CD4-positive, CD25-positive, alpha-beta regulatory T cell (primary cell): Measurements from ENCODE around the gene SCN8A. TPM values are rescaled to one million over a fixed set of nuclear protein-coding genes. Genes with fewer than 3 reads are reported as not detected.

Source experiments
- ATAC-seq, 2 donors: fragments of 150-1000 bp; cut with Tn5 transposase; one replicate each; pipeline ENCODE4 v1.10.0; 2021; ENCODE audit warnings: low read depth in 2 of 2, moderate number of reproducible peaks in 2 of 2, moderate library complexity in 1 of 2
- DNase-seq, 3 donors: peaks; one replicate each; pipeline versions ENCODE4 v3.0.0 to v3.0.0-alpha.2; 2012 to 2022; ENCODE audit warnings: mixed read lengths in 1 of 3
- H3K27ac ChIP-seq: one replicate; pipeline ENCODE4 v1.7.0; 2013; ENCODE audit warnings: mild to moderate bottlenecking, low read length; ENCODE audit not compliant: insufficient read depth, poor library complexity, severe bottlenecking
- H3K27me3 ChIP-seq: one replicate; pipeline ENCODE4 v1.7.0; 2013; ENCODE audit warnings: low read length; ENCODE audit not compliant: control insufficient read depth, insufficient read depth
- H3K36me3 ChIP-seq: one replicate; pipeline ENCODE4 v1.7.0; 2013; ENCODE audit warnings: mild to moderate bottlenecking, low read length, moderate library complexity; ENCODE audit not compliant: control insufficient read depth, insufficient read depth
- H3K4me1 ChIP-seq: 2 replicates; pipeline ENCODE4 v1.7.0; 2013; ENCODE audit warnings: mild to moderate bottlenecking, low read length; ENCODE audit not compliant: insufficient read depth, control insufficient read depth, poor library complexity, severe bottlenecking
- H3K4me3 ChIP-seq: one replicate; pipeline ENCODE4 v1.7.0; 2013; ENCODE audit warnings: low read depth, mild to moderate bottlenecking, low read length, moderate library complexity
- H3K9me3 ChIP-seq, 2 experiments: 1 replicate in 1 of 2; 2 replicates in 1 of 2; pipeline ENCODE4 v1.7.0; 2013; ENCODE audit warnings: low read length in 2 of 2, mild to moderate bottlenecking in 1 of 2, moderate library complexity in 1 of 2; ENCODE audit not compliant: control insufficient read depth in 2 of 2
- H3K27ac Mint-ChIP-seq, 3 donors: one replicate each; pipeline ENCODE4 v1.8.0; 2020 to 2022; ENCODE audit warnings: mild to moderate bottlenecking in 3 of 3, mixed read lengths in 3 of 3, moderate library complexity in 2 of 3
- H3K27me3 Mint-ChIP-seq: one replicate; pipeline ENCODE4 v1.8.0; 2022; ENCODE audit warnings: mild to moderate bottlenecking, mixed read lengths
- H3K36me3 Mint-ChIP-seq: one replicate; pipeline ENCODE4 v1.8.0; 2020; ENCODE audit warnings: mixed read lengths
- H3K4me1 Mint-ChIP-seq, 4 donors: one replicate each; pipeline ENCODE4 v1.8.0; 2020 to 2022; ENCODE audit warnings: mixed read lengths in 4 of 4, mild to moderate bottlenecking in 1 of 4
- H3K4me3 Mint-ChIP-seq, 4 donors: one replicate each; pipeline ENCODE4 v1.8.0; 2020 to 2022; ENCODE audit warnings: mild to moderate bottlenecking in 4 of 4, mixed read lengths in 4 of 4, moderate library complexity in 3 of 4
- H3K9me3 Mint-ChIP-seq, 7 donors: one replicate each; pipeline ENCODE4 v1.8.0; 2020 to 2022; ENCODE audit warnings: mixed read lengths in 7 of 7, mild to moderate bottlenecking in 3 of 7, moderate library complexity in 2 of 7
- polyA plus RNA-seq, 4 donors: library from polyadenylated mRNA; unstranded; fragments of 300-500 nt; fragmentation: Illumina TruSeq; gene quantifications; one replicate each; pipeline ENCODE4 v1.2.3, GENCODE V29; 2021
- total RNA-seq: library from RNA; stranded (reverse); gene quantifications from one replicate; pipeline ENCODE4 v1.2.3, GENCODE V29; 2022

SCN8A gene
- total and polyA plus RNA-seq, 5 donors from 2014 or later: 0.30 to 1.1 (median 0.61) TPM

- Mint-ChIP-seq H3K4me1 (peaks cover 0 to 20% (median 8%) of the 10 kb centered on the region in 4 donors), H3K36me3 (no peaks in the 10 kb centered on the region), H3K27me3 (peaks cover 77% of the 10 kb centered on the region), H3K27ac (no peak overlapping the region), H3K4me3 (peak overlapping the region; percentile 3 to 94 (median 88)), H3K9me3 (peaks cover 0 to 3% (median 2%) of the 10 kb centered on the region in 7 donors)
- ATAC-seq (no peak), DNase-seq (no peak)
- Histone ChIP-seq H3K4me3 (no peak overlapping the region), H3K27ac (no peak overlapping the region), H3K9me3 (peaks cover 0 to 2% of the 10 kb centered on the region in 2 experiments), H3K27me3 (peaks cover 44% of the 10 kb centered on the region), H3K36me3 (no peaks in the 10 kb centered on the region), H3K4me1 (peaks cover 12% of the 10 kb centered on the region)
Measured at GRCh38 chr12:51589060-51589459, 2.0 kb upstream of the SCN8A start.

- Mint-ChIP-seq H3K4me3 (peak overlapping the region; percentile 87 to 94 (median 88)), H3K36me3 (no peaks in the 10 kb centered on the region), H3K4me1 (peaks cover 0 to 20% (median 8%) of the 10 kb centered on the region in 4 donors), H3K9me3 (peaks cover 0 to 3% (median 2%) of the 10 kb centered on the region in 7 donors), H3K27ac (peak overlapping the region in 2 of 3 donors; percentile 50 to 89), H3K27me3 (peaks cover 79% of the 10 kb centered on the region)
- Histone ChIP-seq H3K4me1 (peaks cover 12% of the 10 kb centered on the region), H3K36me3 (no peaks in the 10 kb centered on the region), H3K27ac (no peak overlapping the region), H3K9me3 (peaks cover 0 to 2% of the 10 kb centered on the region in 2 experiments), H3K4me3 (peak overlapping the region; percentile 61), H3K27me3 (peaks cover 44% of the 10 kb centered on the region)
- ATAC-seq: no peak
- no peak for DNase-seq
Measured at GRCh38 chr12:51589557-51590176, 1.4 kb upstream of the SCN8A start.

- Mint-ChIP-seq H3K27me3 (peaks cover 73% of the 10 kb centered on the region), H3K4me1 (peaks cover 0 to 20% (median 8%) of the 10 kb centered on the region in 4 donors), H3K4me3 (peak overlapping the region; percentile 87 to 94 (median 88)), H3K27ac (peak overlapping the region; percentile 35 to 89 (median 47)), H3K36me3 (no peaks in the 10 kb centered on the region), H3K9me3 (peaks cover 0 to 3% (median 2%) of the 10 kb centered on the region in 7 donors)
- ATAC-seq: peak; percentile 78 to 79
- Histone ChIP-seq H3K27me3 (peaks cover 36% of the 10 kb centered on the region), H3K27ac (no peak overlapping the region), H3K4me1 (peaks cover 12% of the 10 kb centered on the region), H3K9me3 (peaks cover 0 to 2% of the 10 kb centered on the region in 2 experiments), H3K36me3 (no peaks in the 10 kb centered on the region), H3K4me3 (peak overlapping the region; percentile 61)
- DNase-seq: peak; percentile 34 to 67 (median 64)
Measured at GRCh38 chr12:51590347-51591015, 552 bp upstream of the SCN8A start.

GRCh38 chr12:51592034-51592705 is 1.1 kb downstream of the SCN8A start:
- Mint-ChIP-seq H3K4me1 (peaks cover 0 to 20% (median 8%) of the 10 kb centered on the region in 4 donors), H3K36me3 (no peaks in the 10 kb centered on the region), H3K9me3 (peaks cover 0 to 3% (median 0%) of the 10 kb centered on the region in 7 donors), H3K27me3 (peaks cover 64% of the 10 kb centered on the region), H3K27ac (no peak overlapping the region), H3K4me3 (peak overlapping the region in 3 of 4 donors; percentile 22 to 94 (median 62))
- H3K36me3 ChIP-seq: no peaks in the 10 kb centered on the region
- peaks cover 0 to 2% of the 10 kb centered on the region in 2 experiments for H3K9me3 ChIP-seq
- no peak overlapping the region for H3K4me3 ChIP-seq
- H3K27ac ChIP-seq: no peak overlapping the region
- ATAC-seq (no peak), DNase-seq (no peak)
- peaks cover 12% of the 10 kb centered on the region for H3K4me1 ChIP-seq
- H3K27me3 ChIP-seq: peaks cover 45% of the 10 kb centered on the region

GRCh38 chr12:51593021-51593420 is 2.0 kb downstream of the SCN8A start:
- Mint-ChIP-seq H3K4me1 (peaks cover 0 to 20% (median 8%) of the 10 kb centered on the region in 4 donors), H3K9me3 (peaks cover 0 to 2% (median 0%) of the 10 kb centered on the region in 7 donors), H3K4me3 (peak overlapping the region; percentile 9 to 94 (median 38)), H3K36me3 (no peaks in the 10 kb centered on the region), H3K27ac (no peak overlapping the region), H3K27me3 (peaks cover 58% of the 10 kb centered on the region)
- H3K36me3 ChIP-seq: no peaks in the 10 kb centered on the region
- H3K4me1 ChIP-seq: peaks cover 12% of the 10 kb centered on the region
- no peak for ATAC-seq
- peaks cover 0 to 2% of the 10 kb centered on the region in 2 experiments for H3K9me3 ChIP-seq
- DNase-seq: no peak
- H3K4me3 ChIP-seq: no peak overlapping the region
- H3K27me3 ChIP-seq: peaks cover 48% of the 10 kb centered on the region
- H3K27ac ChIP-seq: no peak overlapping the region

GRCh38 chr12:51593539-51593938 is 2.5 kb downstream of the SCN8A start:
- no peak for ATAC-seq
- no peaks in the 10 kb centered on the region for H3K36me3 Mint-ChIP-seq
- H3K27me3 Mint-ChIP-seq: peaks cover 58% of the 10 kb centered on the region
- H3K36me3 ChIP-seq: no peaks in the 10 kb centered on the region
- peak overlapping the region in 1 of 4 donors; percentile 47 for H3K4me3 Mint-ChIP-seq
- peaks cover 0 to 2% of the 10 kb centered on the region in 2 experiments for H3K9me3 ChIP-seq
- no peak overlapping the region for H3K27ac Mint-ChIP-seq
- peaks cover 53% of the 10 kb centered on the region for H3K27me3 ChIP-seq
- peaks cover 0 to 2% (median 0%) of the 10 kb centered on the region in 7 donors for H3K9me3 Mint-ChIP-seq
- DNase-seq: peak in 2 of 3 donors; percentile 18 to 41
- H3K4me3 ChIP-seq: no peak overlapping the region
- no peak overlapping the region for H3K27ac ChIP-seq
- peaks cover 12% of the 10 kb centered on the region for H3K4me1 ChIP-seq
- H3K4me1 Mint-ChIP-seq: peaks cover 0 to 20% (median 8%) of the 10 kb centered on the region in 4 donors

GRCh38 chr12:51598156-51598555 is 7.1 kb downstream of the SCN8A start:
- Mint-ChIP-seq H3K9me3 (peaks cover 0 to 3% (median 0%) of the 10 kb centered on the region in 7 donors), H3K4me1 (peaks cover 0 to 2% (median 0%) of the 10 kb centered on the region in 4 donors), H3K27ac (no peak overlapping the region), H3K27me3 (peaks cover 36% of the 10 kb centered on the region), H3K4me3 (no peak overlapping the region), H3K36me3 (no peaks in the 10 kb centered on the region)
- ATAC-seq (no peak), DNase-seq (no peak)
- H3K27ac ChIP-seq: no peak overlapping the region
- no peaks in the 10 kb centered on the region for H3K9me3 ChIP-seq
- no peaks in the 10 kb centered on the region for H3K4me1 ChIP-seq
- no peak overlapping the region for H3K4me3 ChIP-seq
- peaks cover 38% of the 10 kb centered on the region for H3K27me3 ChIP-seq
- no peaks in the 10 kb centered on the region for H3K36me3 ChIP-seq
